ENCODE measurements around the gene ARMCX4. TPM values are rescaled to one million over a fixed set of nuclear protein-coding genes. Genes with fewer than 3 reads are reported as not detected.

The ARMCX4 gene
- total and polyA plus RNA-seq, 9 of the 15 experiments (the other 6 are each of a cell fraction or from before 2014, with no cell fraction given) = 0.11 TPM; not detected in 8

GRCh38 chrX:101482296-101482695 lies 3.0 kb upstream of the ARMCX4 start (continued):
- TF ChIP-seq ELK1 (CRISPR knock-in tag; IDR thresholded peaks at IDR 0.05) = no peak
- no peak for TF ChIP-seq NFYB (IDR thresholded peaks at IDR 0.05; ENCODE audit: extremely low read depth, insufficient read length)
- TF ChIP-seq ZNF507 (tag; conservative IDR thresholded peaks at IDR 0.05) = no peak

- Histone ChIP-seq H3K9me3 (replicated peaks; ENCODE audit: control insufficient read depth, insufficient read depth, low read depth, low read length) (no peaks in the 10 kb centered on the region), H3K4me1 (replicated peaks in 1 of 2; ENCODE audit: control insufficient read depth in 2 of 2, insufficient read depth in 2 of 2, low read length in 2 of 2) (0 out of 5 replicates have a peak, but pooled peaks cover 0 to 4% of the 10 kb centered on the region in 2 experiments), H3K4me2 (ENCODE audit: insufficient read depth, low read length) (no peak overlapping the region), H3K79me2 (ENCODE audit: control insufficient read depth, insufficient read depth, low read length) (no peaks in the 10 kb centered on the region), H3K4me3 (no peak overlapping the region), H3K27ac (ENCODE audit: extremely low read depth, low read depth, low read length) (no peak overlapping the region), H4K20me1 (replicated peaks; ENCODE audit: control insufficient read depth, insufficient read depth, low read length) (no peaks in the 10 kb centered on the region), H3K9ac (ENCODE audit: insufficient read depth in 1 of 2, low read depth in 2 of 2, low read length in 2 of 2) (no peak overlapping the region), H3K27me3 (ENCODE audit: control insufficient read depth in 2 of 2, insufficient read depth in 2 of 2, low read length in 2 of 2) (0 out of 5 replicates have a peak, but pooled peaks cover 0 to 5% of the 10 kb centered on the region in 2 experiments), H2AFZ (ENCODE audit: low read depth, low read length) (no peak overlapping the region), H3K9me1 (ENCODE audit: control insufficient read depth, insufficient read depth, low read length) (no peaks in the 10 kb centered on the region), H3K36me3 (ENCODE audit: control insufficient read depth, insufficient read depth, low read length) (no peaks in the 10 kb centered on the region)
- ATAC-seq (peak; percentile 71; the same call in 2 of the 3 replicates), DNase-seq (ENCODE audit: extremely low read depth in 1 of 4, low spot score in 3 of 4) (peak in 2 of 4 experiments; percentile 24 to 28), FAIRE-seq (no peak)
- in situ Hi-C loops (cut with MboI) = no loop called here
- WGBS (ENCODE audit: insufficient coverage, low coverage, missing lambda C conversion rate) = 0% methylated on average over 1 of the region's 3 CpGs
- POLR2A ChIA-PET = no interaction called here
- no TSS peak for BruUV-seq (replicated peaks)
- intact Hi-C loops (cut with micrococcal nuclease) = no loop called here
- TF ChIP-seq EP300 (IDR thresholded peaks at IDR 0.05; ENCODE audit: low read length) (no peak), MTA1 (IDR thresholded peaks at IDR 0.05; ENCODE audit: borderline replicate concordance) (no peak), MEF2A (IDR thresholded peaks at IDR 0.05; ENCODE audit: control insufficient read depth, low read depth, low read length) (peak; percentile 80), NCOA1 (IDR thresholded peaks at IDR 0.05; ENCODE audit: low read depth) (no peak)
- CTCF ChIA-PET (ENCODE audit: low intra/inter-chr PET ratio) = no interaction called here
Observed at GRCh38 chrX:101483705-101484104, 1.6 kb upstream of the ARMCX4 start.

Data from K562 (cell line).